ENCODE measurements around the gene ARHGEF25.
A peak's percentile ranks its signal among the peaks of the same experiment; 100 is the strongest.
"Not testable (repeated sequence)": the region's sequence is repeated elsewhere in the genome, so short reads cannot be mapped to it uniquely, and the experiment has no call there.

Gene ARHGEF25

GRCh38 chr12:57640175-57641042, 29.2 kb downstream of the ARHGEF25 start:
- DNase-seq = no peak

- no peak for DNase-seq
These were observed 30.6 kb downstream of the ARHGEF25 start for GRCh38 chr12:57641699-57642442.

GRCh38 chr12:57645990-57646658, 34.9 kb downstream of the ARHGEF25 start:
- not testable (repeated sequence) for DNase-seq

GRCh38 chr12:57646659-57647049, 35.4 kb downstream of the ARHGEF25 start:
- DNase-seq = not testable (repeated sequence)

- DNase-seq = no peak
These were observed 42.8 kb downstream of the ARHGEF25 start for GRCh38 chr12:57654042-57654441.

- no peak for DNase-seq
These were observed 44.5 kb downstream of the ARHGEF25 start for GRCh38 chr12:57655541-57656240.

- not testable (repeated sequence) for DNase-seq
These were observed 45.2 kb downstream of the ARHGEF25 start for GRCh38 chr12:57656408-57656807.

- peak; percentile 11 for DNase-seq
These were observed 46.5 kb downstream of the ARHGEF25 start for GRCh38 chr12:57657744-57658143.

GRCh38 chr12:57658890-57659289, 47.7 kb downstream of the ARHGEF25 start:
- no peak for DNase-seq

- no peak for DNase-seq
These were observed 50.1 kb downstream of the ARHGEF25 start for GRCh38 chr12:57661376-57661775.

GRCh38 chr12:57665066-57665820, 54.0 kb downstream of the ARHGEF25 start:
- DNase-seq = not testable (repeated sequence)
